Measurements from ENCODE around the gene ATP5PD.

ATP5PD gene

DNA sequence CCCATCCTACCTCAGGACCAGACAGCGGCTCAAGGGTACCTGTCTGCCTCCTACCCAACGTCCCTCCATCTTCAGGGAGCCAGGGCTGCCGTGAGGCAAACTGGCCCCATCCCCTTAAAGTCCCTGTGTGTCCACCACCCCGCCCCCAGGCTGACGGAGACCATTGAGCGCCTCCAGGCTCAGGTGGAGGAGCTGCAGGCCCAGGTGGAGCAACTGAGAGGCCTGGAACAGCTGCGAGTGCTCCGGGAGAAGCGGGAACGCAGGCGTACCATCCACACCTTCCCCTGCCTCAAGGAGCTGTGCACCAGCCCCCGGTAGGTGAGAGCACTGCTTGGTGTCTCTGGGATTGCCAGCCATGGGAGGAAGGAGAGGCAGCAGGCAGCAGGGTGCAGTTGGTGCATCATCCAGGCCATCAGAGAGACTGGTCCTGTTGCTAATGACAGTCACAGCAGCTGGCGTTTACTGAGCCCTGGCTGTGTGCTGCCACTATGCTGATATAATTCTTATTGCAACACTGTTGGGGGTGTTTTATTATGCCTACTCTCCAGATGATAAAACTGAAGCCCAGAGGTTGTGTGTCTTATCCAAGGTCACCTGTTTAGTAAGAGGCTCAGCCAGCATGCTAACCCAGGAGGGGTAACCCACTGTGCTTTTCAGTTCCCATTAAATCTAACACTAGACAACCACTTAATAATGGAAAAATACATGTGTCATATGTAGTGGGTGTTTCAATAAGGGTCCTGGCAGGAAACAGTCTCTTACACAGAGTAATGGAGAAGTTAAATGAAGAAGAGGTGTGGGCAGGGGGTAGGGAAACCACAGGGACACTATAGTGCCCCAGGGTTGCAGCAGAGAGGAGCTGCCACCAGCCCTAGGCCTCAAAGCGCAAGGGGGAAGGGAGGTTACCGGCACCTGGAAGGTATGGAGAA, 44.6 kb downstream of the ATP5PD start:
- TF ChIP-seq, protein P1, sequence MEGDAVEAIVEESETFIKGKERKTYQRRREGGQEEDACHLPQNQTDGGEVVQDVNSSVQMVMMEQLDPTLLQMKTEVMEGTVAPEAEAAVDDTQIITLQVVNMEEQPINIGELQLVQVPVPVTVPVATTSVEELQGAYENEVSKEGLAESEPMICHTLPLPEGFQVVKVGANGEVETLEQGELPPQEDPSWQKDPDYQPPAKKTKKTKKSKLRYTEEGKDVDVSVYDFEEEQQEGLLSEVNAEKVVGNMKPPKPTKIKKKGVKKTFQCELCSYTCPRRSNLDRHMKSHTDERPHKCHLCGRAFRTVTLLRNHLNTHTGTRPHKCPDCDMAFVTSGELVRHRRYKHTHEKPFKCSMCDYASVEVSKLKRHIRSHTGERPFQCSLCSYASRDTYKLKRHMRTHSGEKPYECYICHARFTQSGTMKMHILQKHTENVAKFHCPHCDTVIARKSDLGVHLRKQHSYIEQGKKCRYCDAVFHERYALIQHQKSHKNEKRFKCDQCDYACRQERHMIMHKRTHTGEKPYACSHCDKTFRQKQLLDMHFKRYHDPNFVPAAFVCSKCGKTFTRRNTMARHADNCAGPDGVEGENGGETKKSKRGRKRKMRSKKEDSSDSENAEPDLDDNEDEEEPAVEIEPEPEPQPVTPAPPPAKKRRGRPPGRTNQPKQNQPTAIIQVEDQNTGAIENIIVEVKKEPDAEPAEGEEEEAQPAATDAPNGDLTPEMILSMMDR (IDR thresholded peaks at IDR 0.05; ENCODE audit: control extremely low read depth, extremely low read depth, low read depth, missing control alignments), result no peak
- ChIA-PET POLR2A (interaction anchor here (0.5 kb wide), 1 partner anchor 14 kb away, joined by 4 read pairs; no protein-coding TSS in a partner anchor), CTCF (interaction anchor here (1.3 to 6.1 kb wide), 2 partner anchors 11 to 41 kb away, joined by 5 to 28 read pairs; partner anchors contain the start of gene MRPL58)
- DNase-seq (ENCODE audit: extremely low spot score), result no peak

DNA sequence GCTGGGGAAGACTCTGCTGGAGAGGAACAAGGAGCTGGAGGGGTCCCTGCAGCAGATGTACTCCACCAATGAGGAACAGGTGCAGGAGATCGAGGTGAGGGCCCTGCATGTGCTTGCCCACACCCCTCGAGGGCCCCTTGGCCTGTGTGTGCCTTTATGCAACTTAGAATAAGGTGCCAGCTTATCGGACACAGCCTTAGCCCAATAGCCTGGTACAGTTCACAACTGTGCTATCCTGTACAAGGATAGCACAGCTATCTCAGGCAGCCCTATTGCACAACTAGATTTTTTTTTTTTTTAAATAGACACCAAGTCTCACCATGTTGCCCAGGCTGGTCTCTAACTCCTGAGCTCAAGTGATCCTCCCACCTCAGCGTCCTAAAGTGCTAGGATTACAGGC, 47.2 kb downstream of the ATP5PD start:
- ChIA-PET CTCF (interaction anchor here (0.7 to 6.1 kb wide), 7 partner anchors 12 to 208 kb away, joined by 3 to 28 read pairs (median 3); partner anchors contain the start of genes CDR2L and MRPL58), POLR2A (no interaction called here)
- TF ChIP-seq, protein P1 (IDR thresholded peaks at IDR 0.05; ENCODE audit: control extremely low read depth, extremely low read depth, low read depth, missing control alignments), result no peak
- DNase-seq (ENCODE audit: extremely low spot score), result no peak

DNA sequence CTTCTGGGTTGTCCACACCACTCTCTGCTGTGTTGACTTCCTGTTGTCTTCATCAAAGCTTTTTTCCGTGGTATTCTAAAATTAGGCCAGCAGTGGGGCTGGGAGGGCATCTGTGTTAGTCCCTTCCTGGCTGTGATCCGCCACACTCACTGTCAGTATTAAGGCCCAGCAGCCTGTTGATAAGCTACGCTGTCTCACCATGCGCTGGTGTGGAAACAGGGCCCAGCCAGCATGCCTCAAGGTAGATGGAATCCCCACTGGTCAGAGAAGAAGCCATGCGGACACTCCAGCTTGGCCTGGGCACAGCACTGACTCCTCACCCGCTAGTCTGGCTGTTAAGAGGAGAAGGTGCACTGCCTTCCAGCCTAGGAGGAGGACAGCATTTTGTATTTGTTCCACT, 48.0 kb downstream of the ATP5PD start:
- no peak for DNase-seq (ENCODE audit: extremely low spot score)
- TF ChIP-seq, protein P1 (IDR thresholded peaks at IDR 0.05; ENCODE audit: control extremely low read depth, extremely low read depth, low read depth, missing control alignments), result no peak
- ChIA-PET POLR2A (no interaction called here), CTCF (interaction anchor here (0.9 to 6.1 kb wide), 6 partner anchors 11 to 115 kb away, joined by 3 to 28 read pairs (median 4); partner anchors contain the start of genes CDR2L and MRPL58)

DNA sequence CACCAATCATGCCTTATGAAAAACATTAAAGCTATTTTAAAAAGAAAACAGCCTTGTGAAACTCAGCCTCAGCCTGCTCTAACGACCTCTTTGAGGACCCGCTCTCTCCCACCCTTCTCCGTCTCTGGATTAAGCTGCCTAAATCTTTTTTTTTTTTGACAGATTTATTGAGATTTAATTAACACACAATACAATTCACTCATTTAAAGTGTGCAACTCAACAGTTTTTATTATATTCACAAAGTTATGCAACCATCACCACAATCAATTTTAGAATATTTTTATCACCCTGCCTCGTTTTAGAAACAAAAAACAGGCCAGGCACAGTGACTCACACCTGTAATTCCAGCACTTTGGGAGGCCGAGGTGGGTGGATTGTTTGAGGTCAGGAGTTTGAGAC, 50.9 kb downstream of the ATP5PD start:
- no peak for DNase-seq (ENCODE audit: extremely low spot score)
- TF ChIP-seq, protein P1 (IDR thresholded peaks at IDR 0.05; ENCODE audit: control extremely low read depth, extremely low read depth, low read depth, missing control alignments), result no peak
- ChIA-PET CTCF (interaction anchor here (1.1 to 1.8 kb wide), 2 partner anchors 16 to 76 kb away, joined by 3 to 8 read pairs; partner anchors contain the start of gene MRPL58), POLR2A (no interaction called here)

DNA sequence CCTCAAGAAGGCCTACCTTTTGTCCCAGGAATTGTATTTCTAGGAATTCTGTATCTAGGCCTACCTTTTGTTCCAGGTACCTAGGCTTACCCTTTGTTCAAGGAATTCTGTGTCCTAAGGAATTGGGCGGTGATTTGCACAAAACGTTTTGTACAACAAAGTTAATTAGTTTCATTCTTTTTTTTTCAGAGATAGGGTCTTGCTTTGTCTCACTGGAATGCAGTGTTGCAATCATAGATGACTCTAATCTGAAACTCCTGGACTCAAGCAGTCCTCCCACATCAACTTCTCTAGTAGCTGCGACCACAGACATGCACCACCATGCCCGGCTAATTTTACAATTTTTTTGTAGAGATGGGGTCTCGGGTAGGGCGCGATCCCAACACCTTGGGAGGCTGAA, 52.3 kb downstream of the ATP5PD start:
- no peak for DNase-seq (ENCODE audit: extremely low spot score)
- POLR2A ChIA-PET, result no interaction called here
- TF ChIP-seq, protein P1 (IDR thresholded peaks at IDR 0.05; ENCODE audit: control extremely low read depth, extremely low read depth, low read depth, missing control alignments), result no peak
- CTCF ChIA-PET, result interaction anchor here (0.9 to 2.1 kb wide), 6 partner anchors 12 to 36 kb away, joined by 3 to 8 read pairs (median 4); partner anchors contain the start of gene MRPL58

DNA sequence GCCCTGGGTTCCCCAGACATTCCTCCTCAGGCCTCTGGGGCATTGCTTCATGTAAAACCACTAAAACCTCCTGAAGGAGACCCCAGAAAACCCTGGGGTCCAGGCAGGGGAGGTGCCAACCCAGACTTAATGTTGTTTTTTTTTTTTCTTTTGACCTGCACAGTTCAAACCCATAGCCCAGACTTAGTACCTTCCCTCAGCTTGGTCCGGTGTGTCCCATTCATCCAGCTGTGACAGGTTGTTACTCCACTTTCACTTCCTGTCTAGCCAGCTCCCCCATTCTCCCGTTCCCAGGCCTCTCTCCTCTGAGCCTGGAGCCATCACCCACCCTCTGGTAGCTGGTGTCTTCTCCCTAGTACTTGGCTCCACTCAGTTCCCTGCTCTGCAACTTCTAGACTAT, 54.5 kb downstream of the ATP5PD start:
- no peak for DNase-seq (ENCODE audit: extremely low spot score)
- ChIA-PET POLR2A (no interaction called here), CTCF (interaction anchor here (1.0 to 7.4 kb wide), 5 partner anchors 18 to 36 kb away, joined by 4 to 47 read pairs (median 5); partner anchors contain the start of gene MRPL58)
- TF ChIP-seq, protein P1 (IDR thresholded peaks at IDR 0.05; ENCODE audit: control extremely low read depth, extremely low read depth, low read depth, missing control alignments), result no peak
